ENCODE data around the gene TEKT3. TPM values are rescaled to one million over a fixed set of nuclear protein-coding genes. Genes with fewer than 3 reads are reported as not detected.

TEKT3 gene
- total RNA-seq, 1 donor from 2014 or later, result not detected

DNA sequence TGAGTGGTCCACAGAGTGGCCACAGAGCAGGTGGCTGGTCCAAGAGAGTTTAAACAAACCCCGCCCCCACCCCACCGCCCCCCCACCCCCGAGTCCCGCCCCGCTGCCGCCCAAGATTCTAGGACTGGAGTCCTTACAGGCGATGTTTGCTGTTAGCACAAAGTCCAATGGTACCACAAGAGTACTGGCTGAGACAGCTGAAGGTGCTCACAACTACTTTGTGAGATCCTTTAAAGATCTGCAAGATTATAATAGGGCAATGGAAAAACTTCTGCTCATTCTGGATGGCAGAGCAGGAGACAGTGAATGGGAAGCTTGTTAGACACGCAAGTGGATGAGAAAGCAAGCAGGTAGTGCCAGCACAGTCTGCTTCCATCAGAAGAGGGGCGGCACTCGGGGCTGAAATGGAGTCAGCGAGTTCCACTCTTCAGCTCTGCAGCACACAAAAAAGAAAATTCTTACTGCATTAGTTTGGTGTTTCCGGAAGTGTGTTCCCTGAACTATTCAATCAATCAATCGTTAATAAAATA is 4.7 kb upstream of the TEKT3 start:
- H3K27me3 Mint-ChIP-seq, result peaks cover 54% of the 10 kb centered on the region
- no peaks in the 10 kb centered on the region for H3K36me3 Mint-ChIP-seq (ENCODE audit: low read depth)
- peaks cover 7% of the 10 kb centered on the region for H3K4me1 Mint-ChIP-seq
- no peaks in the 10 kb centered on the region for H3K9me3 Mint-ChIP-seq
- DNase-seq (no peak), ATAC-seq (ENCODE audit: low read depth) (no peak)
- CTCF ChIA-PET, result no interaction called here
- intact Hi-C loops (cut with micrococcal nuclease), result no loop called here
- H3K27ac Mint-ChIP-seq, result no peak overlapping the region
- POLR2A ChIA-PET, result no interaction called here
- TF ChIP-seq, protein P1, sequence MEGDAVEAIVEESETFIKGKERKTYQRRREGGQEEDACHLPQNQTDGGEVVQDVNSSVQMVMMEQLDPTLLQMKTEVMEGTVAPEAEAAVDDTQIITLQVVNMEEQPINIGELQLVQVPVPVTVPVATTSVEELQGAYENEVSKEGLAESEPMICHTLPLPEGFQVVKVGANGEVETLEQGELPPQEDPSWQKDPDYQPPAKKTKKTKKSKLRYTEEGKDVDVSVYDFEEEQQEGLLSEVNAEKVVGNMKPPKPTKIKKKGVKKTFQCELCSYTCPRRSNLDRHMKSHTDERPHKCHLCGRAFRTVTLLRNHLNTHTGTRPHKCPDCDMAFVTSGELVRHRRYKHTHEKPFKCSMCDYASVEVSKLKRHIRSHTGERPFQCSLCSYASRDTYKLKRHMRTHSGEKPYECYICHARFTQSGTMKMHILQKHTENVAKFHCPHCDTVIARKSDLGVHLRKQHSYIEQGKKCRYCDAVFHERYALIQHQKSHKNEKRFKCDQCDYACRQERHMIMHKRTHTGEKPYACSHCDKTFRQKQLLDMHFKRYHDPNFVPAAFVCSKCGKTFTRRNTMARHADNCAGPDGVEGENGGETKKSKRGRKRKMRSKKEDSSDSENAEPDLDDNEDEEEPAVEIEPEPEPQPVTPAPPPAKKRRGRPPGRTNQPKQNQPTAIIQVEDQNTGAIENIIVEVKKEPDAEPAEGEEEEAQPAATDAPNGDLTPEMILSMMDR (IDR thresholded peaks at IDR 0.05), result no peak
- no peak overlapping the region for H3K4me3 Mint-ChIP-seq

DNA sequence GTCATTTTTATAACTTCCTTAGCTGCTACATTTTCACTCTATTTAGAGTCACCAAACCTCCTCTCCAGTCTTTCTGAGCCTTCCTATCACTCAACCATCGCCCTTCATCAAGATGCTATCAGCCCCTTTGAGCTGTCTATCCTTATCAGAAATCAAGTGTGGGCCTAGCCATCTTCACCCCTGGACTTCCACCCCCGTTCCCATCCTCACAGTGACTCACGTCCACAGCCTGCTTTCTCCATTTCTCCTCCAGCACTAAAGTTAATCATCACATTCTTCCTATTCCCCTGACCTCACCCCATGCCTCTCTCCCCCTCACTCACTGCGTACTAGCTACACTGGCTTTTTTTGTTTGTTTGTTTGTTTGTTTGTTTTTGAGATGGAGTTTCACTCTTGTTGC is 2.4 kb upstream of the TEKT3 start:
- TF ChIP-seq, protein P1 (IDR thresholded peaks at IDR 0.05), result no peak
- ChIA-PET POLR2A (no interaction called here), CTCF (no interaction called here)
- intact Hi-C loops (cut with micrococcal nuclease), result no loop called here
- Mint-ChIP-seq H3K4me3 (no peak overlapping the region), H3K27ac (no peak overlapping the region), H3K4me1 (peaks cover 10% of the 10 kb centered on the region), H3K9me3 (no peaks in the 10 kb centered on the region), H3K36me3 (ENCODE audit: low read depth) (no peaks in the 10 kb centered on the region), H3K27me3 (peaks cover 55% of the 10 kb centered on the region)
- DNase-seq (no peak), ATAC-seq (ENCODE audit: low read depth) (no peak)

DNA sequence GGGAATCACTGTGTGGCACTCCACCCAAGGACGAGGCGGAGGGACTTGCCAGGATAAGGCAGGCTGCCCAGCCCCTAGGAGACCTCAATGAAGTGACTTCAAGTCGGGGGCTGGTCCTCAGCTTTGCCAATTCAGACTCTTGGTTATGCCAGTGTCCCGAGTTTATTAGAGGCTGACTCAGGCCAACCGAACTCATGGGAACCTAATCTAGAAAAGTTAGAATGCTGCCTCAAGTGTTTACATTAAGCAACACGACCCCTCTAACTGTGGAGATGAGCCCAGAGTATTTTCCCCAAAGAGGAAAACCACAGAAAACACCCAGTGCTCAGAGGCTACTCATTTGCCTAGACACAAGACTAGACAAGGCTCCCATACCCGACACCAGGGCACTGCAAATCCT is 1.1 kb upstream of the TEKT3 start:
- Mint-ChIP-seq H3K9me3 (no peaks in the 10 kb centered on the region), H3K27me3 (peaks cover 48% of the 10 kb centered on the region), H3K4me1 (peaks cover 10% of the 10 kb centered on the region), H3K4me3 (no peak overlapping the region), H3K36me3 (ENCODE audit: low read depth) (no peaks in the 10 kb centered on the region), H3K27ac (no peak overlapping the region)
- ChIA-PET CTCF (no interaction called here), POLR2A (no interaction called here)
- TF ChIP-seq, protein P1 (IDR thresholded peaks at IDR 0.05), result no peak
- no peak for ATAC-seq (ENCODE audit: low read depth)
- intact Hi-C loops (cut with micrococcal nuclease), result no loop called here
- DNase-seq, result no peak

DNA sequence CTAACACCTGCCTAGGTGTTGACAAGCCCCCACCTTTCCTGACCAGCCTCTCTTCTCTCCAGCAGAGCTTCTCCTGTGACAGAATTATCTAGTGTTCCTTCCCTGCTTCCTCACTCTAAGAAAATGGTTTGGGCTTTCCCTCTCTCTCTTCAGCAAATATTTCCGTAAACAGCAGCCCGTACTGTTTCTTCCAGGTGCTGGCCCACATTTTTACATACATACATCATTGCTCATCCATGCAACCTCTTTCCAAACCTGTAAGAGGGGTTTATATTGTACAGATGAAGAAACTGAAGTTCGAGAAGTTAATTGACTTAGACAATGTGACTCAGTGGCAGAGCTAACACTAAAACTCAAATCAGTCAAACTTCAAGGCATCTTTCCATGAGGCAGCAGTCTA is 569 bp upstream of the TEKT3 start:
- peaks cover 50% of the 10 kb centered on the region for H3K27me3 Mint-ChIP-seq

DNA sequence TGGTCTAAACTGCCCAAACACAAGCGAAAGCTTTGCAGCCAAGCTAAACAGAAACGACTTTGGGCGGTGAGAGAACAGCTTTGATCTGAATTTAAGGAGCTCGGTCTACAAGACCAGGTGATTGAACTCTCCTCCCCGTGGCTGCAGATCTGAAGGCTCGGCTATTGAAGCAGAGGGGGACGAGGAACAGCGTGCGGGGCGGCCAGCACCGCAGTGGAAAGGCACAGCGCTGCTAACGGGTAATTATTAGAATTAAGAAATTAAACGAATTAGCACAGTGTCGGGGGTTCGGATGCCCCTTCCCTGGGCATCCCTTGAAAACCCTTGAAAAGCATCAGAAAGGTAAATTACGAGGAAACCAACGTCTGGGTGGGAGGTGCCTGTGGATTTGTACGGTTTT is 431 bp downstream of the TEKT3 start:
- Mint-ChIP-seq H3K36me3 (ENCODE audit: low read depth) (no peaks in the 10 kb centered on the region), H3K9me3 (peaks cover 2% of the 10 kb centered on the region), H3K4me1 (peaks cover 10% of the 10 kb centered on the region), H3K4me3 (peak overlapping the region; percentile 39), H3K27me3 (peaks cover 41% of the 10 kb centered on the region), H3K27ac (no peak overlapping the region)
- intact Hi-C loops (cut with micrococcal nuclease), result no loop called here
- TF ChIP-seq, protein P1 (IDR thresholded peaks at IDR 0.05), result no peak
- ChIA-PET POLR2A (no interaction called here), CTCF (no interaction called here)
- DNase-seq, result no peak
- no peak for ATAC-seq (ENCODE audit: low read depth)

More for the DNA sequence above, 569 bp upstream of the TEKT3 start:
- Mint-ChIP-seq H3K4me3 (no peak overlapping the region), H3K36me3 (ENCODE audit: low read depth) (no peaks in the 10 kb centered on the region), H3K9me3 (peaks cover 2% of the 10 kb centered on the region), H3K4me1 (peaks cover 10% of the 10 kb centered on the region), H3K27ac (no peak overlapping the region)
- TF ChIP-seq, protein P1 (IDR thresholded peaks at IDR 0.05), result no peak
- POLR2A ChIA-PET, result no interaction called here
- DNase-seq (no peak), ATAC-seq (ENCODE audit: low read depth) (no peak)
- intact Hi-C loops (cut with micrococcal nuclease), result no loop called here
- CTCF ChIA-PET, result no interaction called here

Measured in activated B cell treated with CpG ODN at 0.5 μM for 24 hours (primary cell).